Measurements from ENCODE around the gene COA8. TPM values are rescaled to one million over a fixed set of nuclear protein-coding genes. Genes with fewer than 3 reads are reported as not detected.

The COA8 gene
- total and polyA plus RNA-seq, 3 donors from 2014 or later: 28.9 to 152 (median 68.7) TPM

DNA sequence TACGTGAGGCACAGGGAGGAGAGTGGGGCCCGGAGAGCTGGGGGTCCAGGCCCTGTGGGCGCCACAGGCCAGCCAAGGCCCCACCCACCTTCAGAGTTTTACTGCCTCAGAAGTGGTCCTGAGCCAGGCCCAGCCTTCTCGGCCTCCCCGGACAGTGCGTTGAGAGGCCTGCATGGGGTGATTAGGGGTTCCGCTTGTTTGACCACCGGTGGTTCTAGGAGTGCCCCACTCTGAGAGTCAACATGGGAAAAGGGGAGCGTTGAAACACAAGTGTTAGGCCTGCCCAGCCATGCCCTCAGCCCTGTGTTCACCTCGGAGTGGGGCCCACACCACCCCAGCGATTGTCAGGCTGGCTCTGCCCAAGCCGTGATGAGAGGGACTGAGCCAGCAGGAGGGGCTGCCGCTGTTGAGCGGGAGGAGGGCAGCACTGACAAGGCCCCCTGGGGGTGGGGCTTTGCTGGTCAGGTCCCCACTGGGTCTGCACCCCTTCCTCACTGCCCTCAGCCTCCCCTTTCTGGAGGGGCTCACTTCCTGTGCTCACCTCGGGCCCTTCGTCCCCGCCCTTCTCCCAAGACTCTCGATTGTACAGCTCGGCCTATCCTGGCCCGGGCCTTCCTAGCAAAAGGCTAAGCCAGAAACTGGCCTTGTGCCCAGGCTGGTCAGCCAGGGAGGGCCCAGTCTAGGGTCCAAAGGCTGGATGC is 44.9 kb upstream of the COA8 start:
- Histone ChIP-seq H3K27ac (peak overlapping the region; percentile 63 to 95), H3K27me3 (no peaks in the 10 kb centered on the region), H3K4me1 (peaks cover 41% of the 10 kb centered on the region), H3K9me3 (no peaks in the 10 kb centered on the region), H3K36me3 (ENCODE audit: low read depth, missing control alignments) (no peaks in the 10 kb centered on the region), H3K4me3 (no peak overlapping the region)
- TF ChIP-seq, protein P1, sequence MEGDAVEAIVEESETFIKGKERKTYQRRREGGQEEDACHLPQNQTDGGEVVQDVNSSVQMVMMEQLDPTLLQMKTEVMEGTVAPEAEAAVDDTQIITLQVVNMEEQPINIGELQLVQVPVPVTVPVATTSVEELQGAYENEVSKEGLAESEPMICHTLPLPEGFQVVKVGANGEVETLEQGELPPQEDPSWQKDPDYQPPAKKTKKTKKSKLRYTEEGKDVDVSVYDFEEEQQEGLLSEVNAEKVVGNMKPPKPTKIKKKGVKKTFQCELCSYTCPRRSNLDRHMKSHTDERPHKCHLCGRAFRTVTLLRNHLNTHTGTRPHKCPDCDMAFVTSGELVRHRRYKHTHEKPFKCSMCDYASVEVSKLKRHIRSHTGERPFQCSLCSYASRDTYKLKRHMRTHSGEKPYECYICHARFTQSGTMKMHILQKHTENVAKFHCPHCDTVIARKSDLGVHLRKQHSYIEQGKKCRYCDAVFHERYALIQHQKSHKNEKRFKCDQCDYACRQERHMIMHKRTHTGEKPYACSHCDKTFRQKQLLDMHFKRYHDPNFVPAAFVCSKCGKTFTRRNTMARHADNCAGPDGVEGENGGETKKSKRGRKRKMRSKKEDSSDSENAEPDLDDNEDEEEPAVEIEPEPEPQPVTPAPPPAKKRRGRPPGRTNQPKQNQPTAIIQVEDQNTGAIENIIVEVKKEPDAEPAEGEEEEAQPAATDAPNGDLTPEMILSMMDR (IDR thresholded peaks at IDR 0.05): no peak
- TF ChIP-seq POLR2A (IDR thresholded peaks at IDR 0.05): no peak
- no peak for DNase-seq
- 49 to 58% methylated on average over 15 to 20 of the region's 20 CpGs for WGBS, 2 donors
- intact Hi-C loops (cut with DNase I; ENCODE audit: low total_unique reads): no loop called here

DNA sequence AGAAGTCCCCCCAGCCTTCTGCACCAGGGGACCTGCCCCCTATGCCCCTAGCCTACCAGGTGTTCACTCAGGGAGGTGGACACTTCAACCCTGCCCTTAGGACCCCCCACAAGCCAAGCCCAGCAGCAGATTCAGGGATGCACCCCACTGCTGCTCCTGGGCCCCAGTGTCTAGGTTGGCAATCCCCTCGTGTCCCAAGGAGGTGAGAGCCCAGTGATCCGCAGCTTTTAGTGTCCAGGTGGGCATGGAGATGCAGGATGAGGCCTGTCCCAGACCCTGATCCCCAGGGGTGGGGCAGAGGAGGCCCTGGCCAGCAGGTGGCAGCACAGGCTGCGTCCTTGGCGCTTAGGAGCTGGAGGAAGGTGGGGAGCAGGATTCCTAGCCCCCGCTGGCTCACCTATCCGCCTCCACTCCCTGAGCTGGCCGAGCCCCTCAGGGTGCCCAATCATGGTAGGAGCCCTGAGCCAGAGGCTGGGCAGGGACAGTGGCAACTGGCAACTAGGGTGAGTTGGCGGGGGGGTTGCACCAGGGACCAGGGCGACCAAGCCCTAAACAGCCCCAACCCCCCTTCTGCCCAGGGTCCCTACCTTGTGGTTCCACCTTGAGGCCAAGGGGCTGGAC is 44.2 kb upstream of the COA8 start:
- intact Hi-C loops (cut with DNase I; ENCODE audit: low total_unique reads): no loop called here
- H3K4me1 ChIP-seq: peaks cover 41% of the 10 kb centered on the region
- TF ChIP-seq, protein P1 (IDR thresholded peaks at IDR 0.05): peak; percentile 81 to 82 (median 81)
- no peak for TF ChIP-seq POLR2A (IDR thresholded peaks at IDR 0.05)
- peak overlapping the region; percentile 63 to 95 for H3K27ac ChIP-seq
- peak; percentile 71 for DNase-seq
- no peaks in the 10 kb centered on the region for H3K36me3 ChIP-seq (ENCODE audit: low read depth, missing control alignments)
- H3K27me3 ChIP-seq: no peaks in the 10 kb centered on the region
- H3K9me3 ChIP-seq: no peaks in the 10 kb centered on the region
- no peak overlapping the region for H3K4me3 ChIP-seq
- WGBS, 2 donors: 53 to 77% methylated on average over 4 to 9 of the region's 9 CpGs

DNA sequence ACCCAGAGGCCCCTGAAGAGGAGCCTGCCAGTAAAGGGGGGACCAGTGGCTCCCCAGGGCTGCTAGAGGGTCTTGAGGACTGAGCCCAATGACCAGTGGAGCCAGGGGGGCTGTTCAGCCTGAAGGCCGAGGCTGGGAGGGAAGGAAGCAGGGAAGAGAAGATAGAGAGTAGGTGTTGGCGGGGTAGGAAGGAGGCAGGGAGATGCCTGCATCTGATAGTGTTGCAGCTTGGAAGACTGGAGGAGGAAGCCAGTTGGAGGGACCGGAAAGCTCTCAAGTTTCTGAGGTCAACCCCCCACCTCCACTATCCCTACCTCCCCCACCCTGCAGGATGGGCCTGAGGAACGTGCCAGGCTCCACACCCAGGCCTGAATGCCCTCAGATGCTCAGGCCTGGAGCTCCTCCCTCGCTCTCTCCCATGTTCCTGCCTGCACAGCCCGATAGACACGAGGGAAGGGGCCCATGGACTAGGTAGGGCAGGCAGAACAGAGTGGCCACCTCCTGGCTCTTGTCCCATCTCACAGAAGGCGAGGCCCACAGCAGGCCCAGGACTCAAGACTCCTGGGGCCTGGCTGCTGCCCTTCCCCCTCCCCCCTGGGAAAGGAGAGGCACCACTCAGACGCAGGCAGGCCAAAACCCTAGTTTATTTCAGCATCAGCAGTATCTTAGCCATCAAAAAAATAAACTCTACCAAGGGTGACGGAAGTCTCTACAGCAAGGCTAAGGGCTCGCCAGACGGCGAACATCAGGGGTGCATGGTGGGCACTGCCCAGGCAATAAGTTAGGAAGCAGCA is 43.5 kb upstream of the COA8 start:
- Histone ChIP-seq H3K4me3 (no peak overlapping the region), H3K4me1 (peaks cover 42% of the 10 kb centered on the region), H3K27ac (peak overlapping the region; percentile 22 to 95), H3K27me3 (no peaks in the 10 kb centered on the region), H3K36me3 (ENCODE audit: low read depth, missing control alignments) (no peaks in the 10 kb centered on the region), H3K9me3 (no peaks in the 10 kb centered on the region)
- TF ChIP-seq POLR2A (IDR thresholded peaks at IDR 0.05): no peak
- TF ChIP-seq, protein P1 (IDR thresholded peaks at IDR 0.05): no peak
- 28 to 34% methylated on average over 9 to 13 of the region's 13 CpGs for WGBS, 2 donors
- DNase-seq: no peak
- intact Hi-C loops (cut with DNase I; ENCODE audit: low total_unique reads): no loop called here

DNA sequence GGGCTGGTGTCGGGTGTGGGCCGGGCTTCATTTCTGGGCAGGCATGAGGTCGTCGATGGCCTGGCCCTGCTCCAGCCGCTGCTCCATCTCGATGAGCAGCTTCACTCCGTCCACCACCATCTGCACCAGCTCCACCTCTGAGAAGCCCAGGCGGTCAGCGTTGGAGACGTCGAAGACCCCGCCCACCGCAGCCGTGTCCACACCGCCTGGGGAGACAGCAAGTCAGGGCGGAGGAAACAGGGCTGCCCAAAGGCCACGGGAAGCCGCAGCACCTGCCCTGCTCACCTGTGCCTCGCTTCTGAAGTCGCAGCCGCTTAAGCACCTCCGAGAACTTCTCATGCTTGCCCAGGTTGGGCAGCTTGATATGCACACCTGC is 42.9 kb upstream of the COA8 start:
- 43 to 44% methylated on average over 15 to 22 of the region's 22 CpGs for WGBS, 2 donors
- DNase-seq: no peak
- Histone ChIP-seq H3K36me3 (ENCODE audit: low read depth, missing control alignments) (no peaks in the 10 kb centered on the region), H3K9me3 (no peaks in the 10 kb centered on the region), H3K4me1 (peaks cover 46% of the 10 kb centered on the region), H3K27me3 (no peaks in the 10 kb centered on the region), H3K27ac (peak overlapping the region; percentile 94 to 95), H3K4me3 (no peak overlapping the region)
- intact Hi-C loops (cut with DNase I; ENCODE audit: low total_unique reads): no loop called here
- TF ChIP-seq, protein P1 (IDR thresholded peaks at IDR 0.05): no peak
- TF ChIP-seq POLR2A (IDR thresholded peaks at IDR 0.05): no peak

All from testis (tissue), 3 donors.